ENCODE measurements around the gene FTSJ3.
"Not testable (repeated sequence)": the region's sequence is repeated elsewhere in the genome, so short reads cannot be mapped to it uniquely, and the experiment has no call there.

FTSJ3 gene

DNA sequence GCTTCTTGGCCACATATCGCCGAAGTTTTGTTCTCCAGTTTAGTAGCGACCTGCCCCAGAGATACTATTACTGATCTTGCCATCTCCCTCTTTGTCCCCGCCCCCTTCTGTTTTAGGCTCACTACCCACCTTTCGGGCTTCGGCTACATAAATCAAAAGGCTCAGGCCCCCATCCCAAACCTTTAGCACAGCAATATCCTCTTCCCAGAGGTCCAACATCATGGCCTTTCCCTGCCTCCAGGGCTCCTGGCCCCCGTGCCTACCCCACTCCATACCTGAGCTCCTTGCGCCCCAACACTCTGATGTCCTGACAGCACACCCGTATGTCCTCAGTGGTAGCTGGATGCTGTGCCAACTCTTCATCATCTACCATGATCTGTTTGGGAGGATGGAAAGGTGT, 3.1 kb downstream of the FTSJ3 start:
- no peak for DNase-seq

DNA sequence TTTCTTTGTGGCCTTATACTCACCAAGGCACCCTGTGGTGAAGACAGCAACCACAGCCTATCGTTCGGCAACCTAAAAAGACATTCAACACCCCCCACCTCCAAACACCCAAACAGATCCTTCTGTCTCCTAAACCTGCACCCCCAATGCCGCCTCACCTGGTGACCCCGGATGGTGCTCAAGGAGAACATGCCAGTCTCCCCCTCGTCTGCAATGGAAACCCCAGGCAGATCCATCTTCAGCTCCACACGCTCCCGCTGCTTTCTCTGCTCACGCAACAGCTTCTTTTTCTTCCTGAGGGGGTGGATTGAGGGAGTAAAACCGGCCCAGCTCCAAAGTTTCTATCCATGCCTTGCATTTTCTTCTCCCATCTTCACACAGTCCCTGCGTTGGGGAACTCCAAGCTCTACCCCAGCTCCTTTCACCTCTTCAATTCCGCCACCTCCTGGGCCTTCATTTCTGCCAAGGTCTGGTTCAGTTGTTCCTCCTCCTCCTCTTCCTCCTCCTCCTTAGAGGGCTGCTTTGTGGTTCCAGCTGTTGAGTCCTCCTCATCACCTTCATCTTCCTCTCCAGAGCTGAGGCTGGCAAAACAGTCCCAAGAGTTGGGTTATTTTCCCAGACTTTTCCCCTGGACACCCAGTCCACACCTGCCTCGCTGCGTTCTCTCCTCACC, 3.7 kb downstream of the FTSJ3 start:
- DNase-seq, result no peak

DNA sequence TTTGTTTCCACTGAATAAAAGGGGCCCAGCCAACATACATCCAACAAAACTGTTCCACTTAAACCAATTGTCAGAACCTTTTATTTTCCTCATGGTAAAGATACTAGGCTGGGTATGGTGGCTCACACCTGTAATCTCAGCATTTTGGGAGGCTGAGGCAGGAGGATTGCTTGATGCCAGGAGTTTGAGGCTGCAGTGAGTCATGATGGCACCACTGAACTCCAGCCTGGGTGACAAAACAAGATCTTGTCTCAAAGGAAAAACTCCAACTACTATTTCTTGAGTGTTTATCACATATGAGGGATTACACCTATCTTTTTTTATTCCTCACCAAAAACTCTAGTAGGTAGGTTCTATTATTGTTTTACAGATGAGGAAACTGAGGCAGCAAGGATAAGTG, 4.9 kb downstream of the FTSJ3 start:
- no peak for DNase-seq

DNA sequence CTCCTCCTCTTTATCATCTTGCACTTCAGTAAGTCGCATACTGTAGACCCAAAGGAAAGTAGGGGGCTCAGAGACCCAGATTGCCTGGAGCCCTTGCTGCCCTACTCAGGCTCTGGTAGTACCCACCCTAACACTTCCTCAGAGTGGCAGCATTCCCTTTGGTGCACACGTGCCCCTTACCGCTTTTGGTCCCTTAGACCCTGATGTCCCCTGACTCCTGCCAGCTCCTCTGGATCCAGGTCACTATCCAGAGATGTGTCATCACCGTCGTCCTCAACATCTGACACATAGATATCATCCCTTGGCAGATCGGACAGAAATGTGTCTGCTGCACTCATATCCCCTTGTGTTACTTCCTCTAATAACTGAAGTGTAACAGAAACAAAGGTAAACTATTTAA, 5.7 kb downstream of the FTSJ3 start:
- no peak for DNase-seq

DNA sequence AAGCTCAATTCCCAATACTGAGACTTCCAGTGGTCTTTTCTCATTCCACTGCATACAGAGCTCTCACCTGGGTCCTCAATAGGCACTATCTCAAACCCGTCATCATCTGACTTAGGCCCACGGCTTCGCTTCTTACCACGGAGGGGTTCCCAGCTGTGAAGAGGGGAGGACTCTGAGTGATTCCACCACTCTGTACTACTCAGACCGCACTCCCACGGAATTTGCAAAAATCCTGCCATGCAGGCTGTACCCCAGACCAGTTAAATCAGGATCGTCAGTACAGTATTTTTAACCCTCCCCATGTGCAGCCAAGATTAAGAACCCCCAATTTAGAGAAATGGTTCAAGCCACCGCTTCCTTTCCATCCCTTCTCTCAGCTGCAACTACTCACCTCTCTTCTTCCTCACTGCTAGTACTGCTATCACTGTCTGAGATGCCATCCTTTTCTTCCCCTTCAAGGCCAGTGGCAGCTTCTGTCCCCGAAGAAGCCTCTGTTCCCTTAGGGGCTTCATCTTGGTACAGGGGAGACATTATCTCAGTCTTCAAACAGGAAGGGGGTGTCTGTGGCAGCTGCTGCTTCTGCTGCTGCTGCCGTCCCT, 6.4 kb downstream of the FTSJ3 start:
- no peak for DNase-seq

DNA sequence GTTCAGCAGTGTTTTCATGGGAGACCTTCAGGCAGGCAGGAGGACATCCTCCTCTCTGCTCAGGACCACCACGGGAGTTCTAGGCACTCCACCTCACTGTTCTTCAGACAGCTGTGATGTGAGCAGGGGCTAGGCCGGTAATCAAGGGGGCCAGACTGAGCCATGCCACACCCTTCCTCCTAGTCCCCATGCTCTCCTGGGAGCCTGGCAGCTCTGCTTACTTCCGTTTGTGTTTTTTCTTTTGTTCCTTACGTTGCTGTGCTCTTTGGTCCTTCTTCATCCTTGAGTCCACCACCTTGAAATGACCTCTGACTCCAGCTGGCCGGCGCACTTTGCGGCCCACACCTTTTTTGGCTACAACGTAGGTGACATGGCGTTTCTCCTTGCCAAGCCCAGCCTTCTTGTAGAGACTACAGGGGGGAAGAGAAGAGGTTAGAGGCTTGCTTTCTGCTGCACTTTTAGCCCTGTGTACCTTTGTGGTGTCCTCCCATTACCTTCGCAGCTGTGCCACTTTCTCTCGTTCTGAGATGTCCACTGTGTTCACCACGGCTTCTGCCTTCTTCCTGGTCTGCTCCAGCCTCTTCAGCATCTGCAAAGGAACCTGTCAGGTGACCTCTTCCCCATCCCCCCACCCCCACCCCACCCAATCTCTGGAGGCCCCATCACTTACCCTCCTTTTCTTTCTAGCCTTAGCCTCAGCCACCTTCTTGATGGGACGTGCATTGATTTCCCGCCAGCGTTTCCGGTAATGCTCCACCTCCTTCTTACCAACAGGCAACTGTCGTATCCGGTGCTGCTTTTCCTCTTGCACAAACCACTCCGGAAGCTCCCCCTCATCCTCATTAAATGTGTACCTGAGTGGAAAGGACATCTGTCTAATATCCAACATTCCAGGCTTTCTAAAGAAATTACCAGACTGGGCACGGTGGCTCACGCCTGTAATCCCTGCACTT, 7.6 kb downstream of the FTSJ3 start:
- DNase-seq, result peak; percentile 28

DNA sequence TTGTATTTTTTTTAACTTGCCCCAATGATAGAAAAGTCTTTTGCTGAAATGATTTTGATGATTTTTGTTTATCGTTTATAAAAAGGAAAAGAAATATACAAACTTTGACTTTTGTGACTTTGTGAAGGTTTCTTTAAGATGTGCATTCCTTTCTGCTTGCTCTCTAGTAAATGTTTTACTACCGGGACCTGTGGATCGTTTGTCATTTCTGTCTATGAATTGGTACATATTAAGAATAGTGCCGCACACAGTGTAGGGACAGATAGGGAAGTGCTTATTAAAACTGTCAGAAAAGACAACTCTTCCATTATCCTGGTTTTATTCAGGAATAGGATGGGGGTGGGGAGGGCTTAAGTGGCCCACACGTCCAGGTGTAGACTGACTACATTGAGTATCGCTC, 8.3 kb downstream of the FTSJ3 start:
- no peak for DNase-seq

DNA sequence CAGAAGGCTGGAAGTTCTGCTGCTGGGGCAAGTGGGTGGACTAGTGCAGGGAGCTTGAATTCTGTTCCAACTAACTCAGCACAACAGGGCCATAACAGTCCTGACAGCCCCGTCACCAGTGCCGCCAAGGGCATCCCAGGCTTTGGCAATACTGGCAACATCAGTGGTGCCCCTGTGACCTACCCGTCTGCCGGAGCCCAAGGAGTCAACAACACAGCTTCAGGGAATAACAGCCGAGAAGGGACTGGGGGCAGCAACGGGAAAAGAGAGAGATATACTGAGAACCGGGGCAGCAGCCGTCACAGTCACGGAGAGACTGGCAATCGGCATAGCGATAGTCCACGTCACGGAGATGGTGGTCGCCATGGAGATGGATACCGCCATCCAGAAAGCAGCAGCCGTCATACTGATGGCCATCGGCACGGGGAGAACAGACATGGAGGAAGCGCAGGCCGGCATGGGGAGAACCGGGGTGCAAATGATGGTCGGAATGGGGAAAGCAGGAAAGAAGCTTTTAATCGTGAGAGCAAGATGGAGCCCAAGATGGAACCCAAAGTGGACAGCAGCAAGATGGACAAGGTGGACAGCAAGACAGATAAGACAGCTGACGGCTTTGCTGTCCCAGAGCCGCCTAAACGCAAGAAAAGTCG, 9.6 kb downstream of the FTSJ3 start:
- no peak for DNase-seq

DNA sequence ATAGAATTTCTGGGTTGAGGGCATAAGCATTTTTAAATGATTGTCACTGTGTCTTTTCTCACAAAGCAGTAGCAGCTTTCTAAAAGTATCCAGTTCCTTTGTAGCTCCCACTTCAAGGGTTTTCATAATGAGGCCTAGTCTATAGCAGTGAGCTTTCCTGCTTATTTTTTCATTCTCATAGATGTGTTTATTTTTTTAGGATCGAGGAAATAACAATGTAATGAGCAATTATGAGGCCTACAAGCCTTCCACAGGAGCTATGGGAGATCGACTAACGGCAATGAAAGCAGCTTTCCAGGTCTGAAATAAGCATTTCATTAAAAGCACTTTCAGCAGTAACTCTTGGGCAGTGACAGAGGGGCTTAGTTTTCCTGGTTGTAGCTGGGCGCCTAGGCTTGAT, 10.8 kb downstream of the FTSJ3 start:
- no peak for DNase-seq

DNA sequence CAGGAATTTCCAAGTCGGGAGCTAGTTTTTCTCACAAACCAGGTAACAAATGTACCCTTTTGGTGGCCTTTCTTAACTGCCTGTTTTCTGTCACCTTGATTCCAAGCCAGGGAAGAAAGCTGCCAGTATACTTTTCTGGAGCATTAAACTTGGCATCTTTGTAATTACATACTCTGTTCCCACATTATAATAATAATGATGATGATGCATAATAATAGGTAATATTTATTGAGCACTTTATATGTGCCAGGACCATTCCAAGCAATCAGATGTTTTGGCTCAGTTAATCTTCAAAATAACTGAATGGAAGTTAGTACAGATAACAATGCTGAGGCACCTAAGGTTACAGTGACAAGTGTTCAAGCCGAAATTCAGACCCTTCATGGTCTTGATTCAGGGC, 11.3 kb downstream of the FTSJ3 start:
- no peak for DNase-seq

DNA sequence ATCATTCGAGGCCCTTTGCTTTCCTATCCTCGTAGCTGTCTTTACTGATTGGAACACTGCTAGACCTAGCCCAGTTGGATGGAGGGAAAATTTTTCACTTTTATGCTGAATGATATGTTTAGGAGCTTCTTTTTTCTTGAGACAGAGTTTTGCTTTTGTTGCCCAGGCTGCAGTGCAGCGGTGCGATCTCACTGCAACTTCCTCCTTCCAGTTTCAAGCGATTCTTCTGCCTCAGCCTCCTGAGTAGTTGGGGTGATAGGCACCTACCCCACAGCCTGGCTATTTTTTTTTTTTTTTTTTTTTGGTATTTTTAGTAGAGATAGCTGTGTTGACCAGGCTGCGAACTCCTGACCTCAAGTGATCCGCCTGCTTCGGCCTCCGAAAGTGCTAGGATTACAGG, 17.5 kb downstream of the FTSJ3 start:
- DNase-seq, result no peak

DNA sequence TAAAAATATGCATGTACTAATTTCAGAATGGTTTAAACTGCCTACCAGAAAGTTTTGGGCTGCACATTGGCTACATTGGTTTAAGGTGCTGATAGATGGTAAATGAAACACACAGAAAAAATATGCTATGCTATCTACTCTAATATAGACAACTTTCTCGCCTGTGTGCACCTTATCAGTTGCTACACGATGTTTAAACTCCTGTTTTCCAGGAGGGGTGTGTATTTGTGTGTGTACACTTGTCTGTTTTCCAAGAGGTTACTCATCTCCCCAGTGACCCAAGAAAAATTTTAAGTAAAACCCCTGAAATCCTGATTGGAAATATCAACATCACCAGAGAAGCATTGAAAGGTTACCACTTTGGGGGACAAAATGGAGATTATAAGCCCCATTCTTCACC, 21.9 kb downstream of the FTSJ3 start:
- no peak for DNase-seq

DNA sequence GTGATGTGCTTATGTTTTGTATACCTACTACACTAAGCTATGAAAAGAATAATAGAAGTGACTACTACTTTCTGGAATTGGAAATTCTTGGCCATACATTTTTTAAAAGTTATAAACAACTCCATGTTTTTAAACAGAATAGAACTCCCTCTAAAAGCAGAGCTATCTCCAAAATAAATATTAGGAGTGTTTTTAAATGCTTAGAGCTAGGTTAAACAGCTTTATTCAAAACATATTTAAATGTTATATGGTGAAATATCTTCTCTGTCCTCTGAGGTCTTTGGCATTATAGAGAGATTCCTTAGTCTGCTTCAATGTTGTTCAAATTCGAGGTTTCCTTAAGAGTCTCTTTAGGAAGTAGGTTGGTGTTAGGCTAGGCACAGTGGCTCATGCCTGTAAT, 23.1 kb downstream of the FTSJ3 start:
- no peak for DNase-seq

DNA sequence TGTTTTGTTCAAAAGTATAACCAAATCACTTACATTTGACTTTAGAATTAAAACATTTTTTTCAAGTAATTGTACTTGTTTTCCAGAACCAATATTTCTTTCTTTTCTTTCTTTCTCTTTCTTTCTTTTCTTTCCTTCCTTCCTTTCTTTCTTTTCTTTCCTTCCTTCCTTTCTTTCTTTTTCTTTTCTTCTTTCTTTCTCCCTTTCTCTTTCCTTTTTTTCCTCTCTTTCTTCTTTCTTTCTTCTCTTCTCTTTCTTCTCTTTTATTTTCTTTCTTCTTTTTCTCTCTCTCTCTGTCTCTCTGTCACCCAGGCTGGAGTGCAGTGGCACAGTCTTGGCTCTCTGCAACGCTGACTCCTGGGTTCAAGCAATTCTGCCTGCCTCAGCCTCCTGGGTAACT, 26.7 kb downstream of the FTSJ3 start:
- no peak for DNase-seq

DNA sequence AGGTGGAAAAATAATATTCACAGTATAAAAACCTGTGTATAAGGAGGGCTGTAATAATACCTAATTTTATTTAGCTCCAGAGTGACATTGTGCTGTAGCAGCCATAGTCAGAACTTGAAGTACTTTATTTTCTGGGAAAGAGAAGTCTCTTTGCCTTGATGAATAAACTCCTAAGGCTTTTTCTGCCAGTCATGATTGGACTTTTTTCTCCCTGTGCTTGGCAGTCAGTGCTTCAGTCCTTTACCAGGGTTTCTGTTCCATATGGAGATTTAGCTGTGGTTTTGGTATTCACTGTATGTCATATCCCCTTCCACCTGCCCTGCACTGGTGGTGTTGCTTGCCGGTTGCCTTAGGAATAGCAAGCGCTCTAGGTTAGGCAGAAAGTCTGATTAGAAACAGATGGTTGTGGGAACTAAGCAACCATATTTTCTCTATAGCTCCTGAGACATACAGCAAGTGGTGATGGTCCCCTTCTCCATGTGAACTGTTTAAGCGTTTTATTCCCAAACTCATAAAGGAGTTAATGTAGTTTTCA, 28.8 kb downstream of the FTSJ3 start:
- DNase-seq, result no peak

DNA sequence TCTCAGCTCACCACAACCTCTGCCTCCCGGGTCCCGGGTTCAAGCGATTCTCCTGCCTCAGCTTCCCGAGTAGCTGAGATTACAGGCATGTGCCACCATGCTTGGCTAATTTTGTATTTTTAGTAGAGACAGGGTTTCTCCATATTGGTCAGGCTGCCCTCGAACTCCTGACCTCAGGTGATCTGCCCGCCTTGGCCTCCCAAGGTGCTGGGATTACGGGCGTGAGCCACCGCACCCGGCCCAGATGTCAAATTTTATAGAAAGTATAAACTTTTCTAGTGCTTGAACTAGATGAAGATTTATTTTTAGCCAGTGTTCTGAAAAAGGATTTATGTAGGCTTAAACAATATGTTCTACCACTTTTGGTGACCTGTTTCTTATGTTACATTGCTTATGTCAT, 31.1 kb downstream of the FTSJ3 start:
- DNase-seq, result not testable (repeated sequence)

DNA sequence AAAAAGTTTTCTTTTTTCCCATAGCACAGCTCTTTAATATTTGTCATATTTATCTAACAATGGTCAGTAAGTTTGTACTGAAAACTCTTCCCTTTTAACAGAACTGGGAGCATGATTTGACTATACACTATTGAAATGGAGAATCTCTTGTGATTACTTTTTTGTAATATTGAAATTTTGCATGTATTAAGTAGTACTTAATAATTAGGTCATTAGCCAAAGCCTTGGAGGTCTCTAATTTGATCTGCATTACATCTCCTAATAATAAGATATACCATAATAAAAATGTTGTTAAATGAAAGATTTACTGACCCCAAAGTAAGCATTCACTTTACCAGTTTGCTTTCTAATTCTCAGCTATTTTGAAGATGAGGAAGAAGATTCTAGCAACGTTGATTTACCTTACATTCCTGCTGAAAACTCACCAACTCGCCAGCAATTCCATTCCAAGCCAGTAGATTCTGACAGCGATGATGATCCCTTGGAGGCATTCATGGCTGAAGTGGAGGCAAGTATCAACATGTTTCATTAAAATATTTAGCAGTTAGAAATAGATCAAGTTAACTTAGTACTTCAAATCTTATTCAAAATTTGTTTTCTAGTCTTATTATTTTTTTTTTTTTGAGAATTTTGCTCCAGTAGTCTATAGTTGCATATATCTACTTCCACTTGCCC, 35.3 kb downstream of the FTSJ3 start:
- DNase-seq, result no peak

DNA sequence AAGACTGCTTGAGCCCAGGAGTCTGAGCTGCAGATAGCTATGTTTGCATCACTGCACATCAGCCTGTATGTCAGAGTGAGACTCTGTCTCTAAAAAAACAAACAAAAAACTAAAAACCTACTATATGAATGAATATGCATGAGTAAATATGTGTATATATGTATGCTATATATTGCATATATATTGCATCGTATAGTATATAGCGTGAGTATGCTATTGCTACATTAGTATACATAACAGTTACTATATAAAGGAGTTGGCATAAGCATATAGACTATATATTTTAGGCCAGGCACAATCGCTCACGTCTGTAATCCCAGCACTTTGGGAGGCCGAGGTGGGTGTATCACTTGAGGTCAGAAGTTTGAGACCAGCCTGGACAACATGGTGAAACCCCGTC, 37.4 kb downstream of the FTSJ3 start:
- DNase-seq, result no peak

DNA sequence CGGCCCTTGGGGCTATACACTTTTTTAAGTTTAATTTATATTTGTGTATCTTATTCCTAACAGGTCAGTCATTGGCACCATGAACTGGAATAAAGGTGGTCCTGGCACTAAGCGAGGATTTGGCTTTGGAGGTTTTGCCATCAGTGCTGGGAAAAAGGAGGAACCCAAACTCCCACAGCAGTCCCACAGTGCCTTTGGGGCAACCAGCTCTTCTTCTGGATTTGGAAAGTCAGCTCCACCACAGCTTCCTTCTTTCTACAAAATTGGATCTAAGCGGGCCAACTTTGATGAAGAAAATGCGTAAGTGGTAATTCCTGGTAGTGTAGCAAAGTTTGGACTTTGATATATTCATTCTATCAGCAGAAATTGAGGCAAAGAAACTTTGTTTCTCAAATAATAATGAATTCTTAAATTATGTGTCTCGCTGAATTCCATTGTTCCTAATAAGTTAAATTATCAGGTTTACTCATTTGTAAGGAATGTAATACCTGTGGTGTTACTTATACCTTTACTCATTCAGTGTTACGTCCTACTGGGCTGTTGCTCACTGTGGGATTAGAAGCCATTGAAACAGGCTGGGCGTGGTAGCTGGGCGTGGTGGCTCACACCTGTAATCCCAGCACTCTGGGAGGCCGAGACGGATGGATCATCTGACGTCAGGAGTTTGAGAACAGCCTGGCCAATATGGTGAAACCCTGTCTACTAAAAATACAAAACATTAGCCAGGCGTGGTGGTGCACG, 40.3 kb downstream of the FTSJ3 start:
- DNase-seq, result no peak

DNA sequence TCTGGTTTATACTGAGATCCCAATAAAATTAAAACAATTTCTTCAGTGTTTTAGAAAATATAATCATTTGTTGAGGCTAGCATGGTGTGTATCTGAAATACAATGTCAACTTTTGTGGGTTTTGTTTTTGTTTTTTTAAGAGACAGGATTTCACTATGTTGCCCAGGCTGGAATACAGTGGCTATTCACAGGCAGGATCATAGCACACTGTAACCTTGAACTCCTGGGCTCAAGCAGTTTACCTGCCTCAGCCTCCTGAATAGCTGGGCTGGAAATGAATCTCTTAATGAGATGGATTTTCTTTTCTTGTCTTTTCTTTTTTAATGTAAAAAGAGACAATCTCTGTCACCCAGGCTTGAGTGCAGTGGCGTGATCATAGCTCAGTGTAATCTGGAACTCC, 41.3 kb downstream of the FTSJ3 start:
- no peak for DNase-seq

DNA sequence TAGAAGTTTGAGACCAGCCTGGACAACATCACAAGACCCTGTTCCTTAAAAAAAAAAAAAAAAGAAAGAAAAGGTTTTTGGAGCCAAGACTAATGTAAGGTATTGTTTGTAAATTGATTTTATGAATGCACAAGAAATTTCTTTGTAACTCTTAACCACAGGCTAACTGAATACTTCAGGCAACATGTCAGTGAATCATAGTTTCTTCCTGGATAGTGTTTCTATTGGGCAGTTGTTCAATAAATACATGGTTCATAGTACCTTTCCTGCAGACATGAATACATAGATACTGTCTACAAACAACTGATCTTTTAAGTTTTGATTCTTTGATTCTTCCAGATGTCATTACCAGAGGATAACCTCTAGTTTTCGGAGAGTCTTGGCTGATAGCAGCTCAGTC, 41.9 kb downstream of the FTSJ3 start:
- DNase-seq, result no peak

DNA sequence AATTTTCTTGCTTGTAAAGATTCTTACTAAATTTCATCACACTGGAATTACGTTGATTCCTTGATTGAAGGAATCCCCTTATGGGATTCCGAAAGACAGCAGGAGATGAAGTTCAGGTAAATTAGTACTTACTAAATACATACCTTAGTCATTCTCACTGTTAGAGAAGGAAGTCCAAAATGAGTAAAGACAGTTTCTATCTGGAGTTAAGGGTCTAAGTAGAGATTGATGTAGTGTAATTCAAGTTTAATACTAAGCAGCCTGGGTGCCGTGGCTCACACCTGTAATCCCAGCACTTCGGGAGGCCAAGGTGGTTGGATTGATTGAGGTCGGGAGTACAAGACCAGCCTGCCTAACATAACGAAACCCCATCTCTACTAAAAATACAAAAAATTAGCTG, 43.9 kb downstream of the FTSJ3 start:
- no peak for DNase-seq

All from CD4-positive, alpha-beta T cell treated with Interleukin-17A for 1 hour (primary cell).